ENCODE results near the gene ARHGEF25.
"Not testable (repeated sequence)": the region's sequence is repeated elsewhere in the genome, so short reads cannot be mapped to it uniquely, and the experiment has no call there.

Gene ARHGEF25

GRCh38 chr12:57657744-57658143, 46.5 kb downstream of the ARHGEF25 start:
- TF ChIP-seq CTCF (IDR thresholded peaks at IDR 0.05; ENCODE audit: low read depth, low read length): no peak
- H3K4me3 ChIP-seq (replicated peaks in 1 of 2; ENCODE audit: low read depth in 2 of 2, low read length in 2 of 2): no peak overlapping the region
- peak; percentile 64 to 75 for DNase-seq (ENCODE audit: low read depth in 2 of 2)

DNA sequence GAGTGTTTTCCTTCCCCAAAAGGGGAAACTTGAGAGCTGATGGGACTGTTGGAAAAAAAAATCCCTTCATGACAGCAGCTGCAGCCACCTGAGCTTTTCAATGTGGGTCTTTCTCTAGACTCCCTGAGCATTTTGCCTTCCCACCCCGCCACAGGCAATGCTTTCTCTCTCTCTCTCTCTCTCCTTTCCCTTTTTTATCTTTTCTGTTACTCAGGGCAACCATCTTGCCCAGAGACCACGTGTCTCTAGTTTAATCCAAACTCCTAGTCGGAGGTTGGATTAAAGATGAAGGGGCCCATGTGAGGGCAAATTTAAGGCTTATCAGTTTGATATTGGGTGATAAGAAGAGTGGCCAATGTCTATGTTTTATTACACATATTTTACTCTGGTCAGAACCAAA, 47.7 kb downstream of the ARHGEF25 start:
- no peak overlapping the region for H3K4me3 ChIP-seq (replicated peaks in 1 of 2; ENCODE audit: low read depth in 2 of 2, low read length in 2 of 2)
- DNase-seq (ENCODE audit: low read depth in 2 of 2): no peak
- TF ChIP-seq CTCF (IDR thresholded peaks at IDR 0.05; ENCODE audit: low read depth, low read length): no peak

GRCh38 chr12:57661376-57661775, 50.1 kb downstream of the ARHGEF25 start:
- TF ChIP-seq CTCF (IDR thresholded peaks at IDR 0.05; ENCODE audit: low read depth, low read length): no peak
- DNase-seq (ENCODE audit: low read depth in 2 of 2): no peak
- no peak overlapping the region for H3K4me3 ChIP-seq (replicated peaks in 1 of 2; ENCODE audit: low read depth in 2 of 2, low read length in 2 of 2)

DNA sequence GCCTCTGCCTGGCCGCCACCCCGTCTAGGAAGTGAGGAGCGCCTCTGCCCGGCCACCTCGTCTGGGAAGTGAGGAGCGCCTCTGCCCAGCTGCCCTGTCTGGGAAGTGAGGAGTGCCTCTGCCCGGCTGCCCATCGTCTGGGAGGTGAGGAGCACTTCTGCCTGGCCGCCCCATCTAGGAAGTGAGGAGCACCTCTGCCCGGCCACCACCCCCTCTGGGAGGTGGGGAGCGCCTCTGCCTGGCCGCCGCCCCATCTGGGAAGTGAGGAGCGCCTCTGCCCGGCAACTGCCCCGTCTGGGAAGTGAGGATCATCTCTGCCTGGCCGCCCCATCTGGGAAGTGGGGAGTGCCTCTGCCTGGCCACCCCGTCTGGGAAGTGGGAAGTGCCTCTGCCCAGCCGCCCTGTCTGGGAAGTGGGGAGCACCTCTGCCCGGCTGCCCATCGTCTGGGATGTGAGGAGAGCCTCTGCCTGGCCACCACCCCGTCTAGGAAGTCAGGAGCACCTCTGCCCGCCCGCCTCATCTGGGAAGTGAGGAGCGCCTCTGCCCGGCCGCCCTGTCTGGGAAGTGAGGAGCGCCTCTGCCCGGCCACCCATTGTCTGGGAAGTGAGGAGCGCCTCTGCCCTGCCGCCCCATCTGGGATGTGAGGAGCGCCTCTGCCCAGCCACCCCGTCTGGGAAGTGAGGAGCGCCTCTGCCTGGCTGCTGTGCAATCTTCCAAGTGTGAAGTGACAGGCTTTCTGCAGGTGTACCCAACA, 54.0 kb downstream of the ARHGEF25 start:
- not testable (repeated sequence) for DNase-seq (ENCODE audit: low read depth in 2 of 2); H3K4me3 ChIP-seq (replicated peaks in 1 of 2; ENCODE audit: low read depth in 2 of 2, low read length in 2 of 2)
